Fibroblast of lung (primary cell): ENCODE results near the gene XRRA1. TPM values are rescaled to one million over a fixed set of nuclear protein-coding genes. Genes with fewer than 3 reads are reported as not detected.
A peak's percentile ranks its signal among the peaks of the same experiment; 100 is the strongest.

Experiments used
- DNase-seq, 2 donors: peaks; one replicate each; pipeline versions ENCODE4 v3.0.0 to v3.0.0-alpha.2; 2010; ENCODE audit warnings: low read depth in 2 of 2
- H2AFZ ChIP-seq: 2 replicates; pipeline ENCODE4 v1.5.1; 2012; ENCODE audit warnings: low read length, control low read depth, inconsistent platforms
- H3K27ac ChIP-seq: 2 replicates; pipeline ENCODE4 v1.5.1; 2011; ENCODE audit warnings: low read length, control low read depth; ENCODE audit not compliant: insufficient read depth
- H3K27me3 ChIP-seq: 2 replicates; pipeline ENCODE4 v1.5.1; 2011; ENCODE audit warnings: mild to moderate bottlenecking, low read length; ENCODE audit not compliant: control insufficient read depth, insufficient read depth
- H3K36me3 ChIP-seq: 2 replicates; pipeline ENCODE4 v1.5.1; 2011; ENCODE audit warnings: low read length; ENCODE audit not compliant: control insufficient read depth, insufficient read depth
- H3K4me1 ChIP-seq: 2 replicates; pipeline ENCODE4 v1.5.1; 2011; ENCODE audit warnings: low read length; ENCODE audit not compliant: control insufficient read depth, insufficient read depth; ENCODE audit errors: extremely low read depth
- H3K4me2 ChIP-seq: 2 replicates; pipeline ENCODE4 v1.5.1; 2011; ENCODE audit warnings: low read length, control low read depth; ENCODE audit not compliant: insufficient read depth; ENCODE audit errors: extremely low read depth
- H3K4me3 ChIP-seq, 4 experiments: fragments of 200-600 bp in 1 of 4; sonication (generic) in 1 of 4; replicated peaks in 1 of 4; 2 replicates each; pipeline ENCODE4 v1.5.1; 2011 to 2016; ENCODE audit warnings: low read length in 4 of 4, low read depth in 3 of 4, mild to moderate bottlenecking in 3 of 4, control low read depth in 2 of 4, inconsistent platforms in 1 of 4, mixed read lengths in 1 of 4; ENCODE audit not compliant: insufficient read depth in 1 of 4; ENCODE audit errors: control extremely low read depth in 1 of 4
- H3K79me2 ChIP-seq: 2 replicates; pipeline ENCODE4 v1.5.1; 2012; ENCODE audit warnings: mild to moderate bottlenecking, low read length, inconsistent platforms; ENCODE audit not compliant: control insufficient read depth, insufficient read depth
- H3K9ac ChIP-seq: 2 replicates; pipeline ENCODE4 v1.5.1; 2011; ENCODE audit warnings: mild to moderate bottlenecking, low read length, control low read depth; ENCODE audit not compliant: insufficient read depth
- H3K9me3 ChIP-seq: 2 replicates; pipeline ENCODE4 v1.5.1; 2012; ENCODE audit warnings: low read depth, low read length; ENCODE audit not compliant: control insufficient read depth, insufficient read depth
- H4K20me1 ChIP-seq: 2 replicates; pipeline ENCODE4 v1.5.1; 2011; ENCODE audit warnings: low read length; ENCODE audit not compliant: control insufficient read depth, insufficient read depth; ENCODE audit errors: extremely low read depth
- CTCF ChIP-seq, 2 donors: IDR thresholded peaks in 1 of 2; conservative IDR thresholded peaks in 1 of 2; 1 replicate in 1 of 2; 2 replicates in 1 of 2; pipeline ENCODE4 v1.5.1; 2011 to 2012; ENCODE audit warnings: low read length in 2 of 2, control low read depth in 1 of 2, inconsistent platforms in 1 of 2, low read depth in 1 of 2, mild to moderate bottlenecking in 1 of 2
- EZH2 ChIP-seq: IDR thresholded peaks from 2 replicates; pipeline ENCODE4 v1.5.1; 2012; ENCODE audit warnings: low read length, control low read depth, mild to moderate bottlenecking; ENCODE audit errors: missing control alignments
- polyA plus RNA-seq, 2 donors: library from polyadenylated mRNA; depleted of rRNA in 1 of 2; stranded (reverse) in 1 of 2; unstranded in 1 of 2; fragments of >200 nt; gene quantifications; 2 replicates each; pipeline ENCODE4 v1.2.1, GENCODE V29; 2011 to 2012; ENCODE audit warnings: missing spikeins in 1 of 2
- total RNA-seq: library from RNA; depleted of rRNA; stranded (reverse); fragments of >200 nt; gene quantifications from 2 replicates; pipeline ENCODE4 v1.2.1, GENCODE V29; 2014

The XRRA1 gene
- total and polyA plus RNA-seq, 2 donors (not counting 1 experiment from before 2014, with no cell fraction given): 5.0 to 8.6 TPM

GRCh38 chr11:74846770-74847169 lies 102.1 kb downstream of the XRRA1 start:
- Histone ChIP-seq H2AFZ (no peak overlapping the region), H3K36me3 (peaks cover 13% of the 10 kb centered on the region), H3K4me1 (peaks cover 15% of the 10 kb centered on the region), H3K79me2 (no peaks in the 10 kb centered on the region), H3K4me3 (no peak overlapping the region), H3K27ac (no peak overlapping the region), H3K9ac (no peak overlapping the region), H3K27me3 (no peaks in the 10 kb centered on the region), H3K9me3 (no peaks in the 10 kb centered on the region), H3K4me2 (no peak overlapping the region), H4K20me1 (no peaks in the 10 kb centered on the region)
- TF ChIP-seq CTCF (conservative IDR thresholded peaks at IDR 0.05 in 1 of 2, IDR thresholded peaks at IDR 0.05 in 1 of 2; ENCODE audit: low read depth in 1 of 2, low read length in 2 of 2) (peak in 1 of 2 donors; percentile 15), EZH2 (no peak)
- DNase-seq: peak in 1 of 2 donors; percentile 10

- TF ChIP-seq EZH2 (no peak), CTCF (conservative IDR thresholded peaks at IDR 0.05 in 1 of 2, IDR thresholded peaks at IDR 0.05 in 1 of 2; ENCODE audit: low read depth in 1 of 2, low read length in 2 of 2) (no peak)
- DNase-seq: no peak
- Histone ChIP-seq H3K27ac (no peak overlapping the region), H3K4me2 (no peak overlapping the region), H3K9me3 (no peaks in the 10 kb centered on the region), H3K4me3 (no peak overlapping the region), H3K27me3 (no peaks in the 10 kb centered on the region), H3K36me3 (peaks cover 11% of the 10 kb centered on the region), H3K4me1 (peaks cover 15% of the 10 kb centered on the region), H4K20me1 (no peaks in the 10 kb centered on the region), H3K79me2 (no peaks in the 10 kb centered on the region), H3K9ac (no peak overlapping the region), H2AFZ (no peak overlapping the region)
Measured at GRCh38 chr11:74845978-74846517, 102.8 kb downstream of the XRRA1 start.

- no peak overlapping the region for H3K9ac ChIP-seq
- peaks cover 11% of the 10 kb centered on the region for H3K36me3 ChIP-seq
- no peak overlapping the region for H2AFZ ChIP-seq
- H3K4me3 ChIP-seq: no peak overlapping the region
- peaks cover 8% of the 10 kb centered on the region for H3K4me1 ChIP-seq
- no peak overlapping the region for H3K4me2 ChIP-seq
- H3K9me3 ChIP-seq: no peaks in the 10 kb centered on the region
- H3K27ac ChIP-seq: no peak overlapping the region
- no peaks in the 10 kb centered on the region for H3K27me3 ChIP-seq
- no peaks in the 10 kb centered on the region for H4K20me1 ChIP-seq
- H3K79me2 ChIP-seq: no peaks in the 10 kb centered on the region
- no peak for DNase-seq
- no peak for TF ChIP-seq EZH2
- TF ChIP-seq CTCF (conservative IDR thresholded peaks at IDR 0.05 in 1 of 2, IDR thresholded peaks at IDR 0.05 in 1 of 2; ENCODE audit: low read depth in 1 of 2, low read length in 2 of 2): no peak
Measured at GRCh38 chr11:74844865-74845264, 104.0 kb downstream of the XRRA1 start.
